A549 (cell line): ENCODE results near the gene PPP2R2C. TPM values are rescaled to one million over a fixed set of nuclear protein-coding genes. Genes with fewer than 3 reads are reported as not detected.

Source experiments
- ATAC-seq, 2 experiments: fragments of 200-7000 bp in 1 of 2; fragments of >200 bp in 1 of 2; cut with Nextera tagmentation in 1 of 2; cut with Tn5 transposase in 1 of 2; 3 replicates each; pipeline versions ENCODE4 v1.8.0 to v1.9.1; 2018 to 2020; ENCODE audit warnings: mild to moderate bottlenecking in 1 of 2, moderate library complexity in 1 of 2
- CTCF ChIA-PET: fragments of 300-600 bp; sonication (Branson Sonifier 250); formaldehyde crosslinking; extraction: SDS; loops from one replicate; lab custom pipeline; 2021; ENCODE audit warnings: antibody characterized with exemption, inconsistent platforms; lab: Yijun Ruan, JAX
- POLR2A ChIA-PET: fragments of 350-600 bp; formaldehyde crosslinking; extraction: SDS; loops from one replicate; lab custom pipeline; 2021; ENCODE audit warnings: antibody characterized with exemption, inconsistent platforms; lab: Yijun Ruan, JAX
- DNase-seq, 2 experiments: peaks; one replicate each; pipeline versions ENCODE4 v3.0.0 to v3.0.0-alpha.2; 2011 to 2016; ENCODE audit warnings: low read depth in 1 of 2, low spot score in 1 of 2
- FAIRE-seq: peaks from 2 replicates; lab custom pipeline; 2011; peaks lifted over from hg19 to GRCh38; lab: Jason Lieb, UNC
- H3K27ac ChIP-seq, 2 experiments: fragments of >200 bp; sonication (Bioruptor Twin); formaldehyde crosslinking; 3 replicates each; pipeline ENCODE4 v1.5.1; 2016 to 2017
- H3K4me1 ChIP-seq: fragments of >200 bp; sonication (Bioruptor Twin); formaldehyde crosslinking; 3 replicates; pipeline ENCODE4 v1.6.1; 2016
- H3K4me2 ChIP-seq: fragments of >200 bp; sonication (Bioruptor Twin); formaldehyde crosslinking; 3 replicates; pipeline ENCODE4 v1.6.1; 2016
- H3K4me3 ChIP-seq: fragments of >200 bp; sonication (Bioruptor Twin); formaldehyde crosslinking; 3 replicates; pipeline ENCODE4 v1.5.1; 2016
- H3K9me3 ChIP-seq: fragments of >200 bp; sonication (Bioruptor Twin); formaldehyde crosslinking; 3 replicates; pipeline ENCODE4 v1.6.1; 2016
- BHLHE40 ChIP-seq: IDR thresholded peaks from 2 replicates; pipeline ENCODE4 v1.6.1; 2012; ENCODE audit warnings: low read depth, low read length, inconsistent platforms
- CBX2 ChIP-seq: fragments of 200-600 bp; sonication (generic); IDR thresholded peaks from 2 replicates; pipeline ENCODE4 v1.6.1; 2016; ENCODE audit warnings: low read depth, mild to moderate bottlenecking, borderline replicate concordance
- EHMT2 ChIP-seq: fragments of 200-600 bp; sonication (generic); IDR thresholded peaks from 2 replicates; pipeline ENCODE4 v1.6.1; 2016; ENCODE audit warnings: antibody characterized with exemption, low read depth, mild to moderate bottlenecking, moderate library complexity
- HDAC2 ChIP-seq: fragments of 200-600 bp; sonication (generic); IDR thresholded peaks from 2 replicates; pipeline ENCODE4 v1.6.1; 2016
- HEYL ChIP-seq: fragments of 250-450 bp; sonication (Bioruptor Pico); IDR thresholded peaks from 2 replicates; pipeline ENCODE4 v1.8.0; 2021; ENCODE audit warnings: mild to moderate bottlenecking, moderate library complexity
- HOXA7 ChIP-seq: fragments of 250-450 bp; sonication (Bioruptor Pico); IDR thresholded peaks from 2 replicates; pipeline ENCODE4 v1.5.0; 2020; ENCODE audit warnings: mild to moderate bottlenecking, moderate library complexity
- HOXB13 ChIP-seq: fragments of 250-450 bp; sonication (Bioruptor Pico); IDR thresholded peaks from 2 replicates; pipeline ENCODE4 v1.5.0; 2020; ENCODE audit warnings: low read depth, mild to moderate bottlenecking, moderate library complexity
- JUNB ChIP-seq: fragments of >200 bp; sonication (Bioruptor Twin); formaldehyde crosslinking; IDR thresholded peaks from 2 replicates; pipeline ENCODE4 v1.6.1; 2016
- RNF2 ChIP-seq: fragments of 200-600 bp; sonication (generic); IDR thresholded peaks from 2 replicates; pipeline ENCODE4 v1.6.1; 2016; ENCODE audit warnings: low read depth, mild to moderate bottlenecking, antibody characterized with exemption, moderate library complexity, borderline replicate concordance
- TFCP2L1 ChIP-seq: fragments of 250-450 bp; sonication (Bioruptor Pico); IDR thresholded peaks from 2 replicates; pipeline ENCODE4 v1.5.0; 2021; ENCODE audit warnings: mild to moderate bottlenecking
- USF2 ChIP-seq: fragments of 450-650 bp; IDR thresholded peaks from 2 replicates; pipeline ENCODE4 v1.6.1; 2014; ENCODE audit warnings: antibody characterized with exemption
- WGBS: methylation state at CpG from one replicate; pipeline ENCODE4 v1.1.6; 2017; ENCODE audit errors: missing lambda C conversion rate; 5-methylcytosine and 5-hydroxymethylcytosine counted together
- polyA plus RNA-seq, 4 experiments: library from polyadenylated mRNA; depleted of rRNA in 3 of 4; stranded (reverse); fragments of >200 nt; fragmentation: RNase III in 1 of 4; extraction: RNeasy Plus Mini Kit Qiagen cat#74134 plus additional on column Dnase treatment in 1 of 4; gene quantifications; 2 replicates in 3 of 4; 3 replicates in 1 of 4; pipeline ENCODE4 v1.2.3, GENCODE V29; 2011 to 2017

The PPP2R2C gene
- polyA plus RNA-seq, 2 of the 4 experiments (the other 2 are of a cell fraction) = 23.9 to 29.4 TPM

GRCh38 chr4:6271206-6271605 is 201.2 kb downstream of the PPP2R2C start:
- FAIRE-seq (no peak), DNase-seq (no peak), ATAC-seq (no peak)
- H3K9me3 ChIP-seq = no peaks in the 10 kb centered on the region
- TF ChIP-seq JUNB (no peak), HDAC2 (no peak), EHMT2 (no peak), HOXA7 (CRISPR knock-in tag) (no peak), HOXB13 (CRISPR knock-in tag) (no peak), RNF2 (no peak)
- ChIA-PET POLR2A (no interaction called here), CTCF (interaction anchor here (1.7 to 3.2 kb wide), 4 partner anchors 11 to 56 kb away, joined by 4 to 14 read pairs (median 8); no protein-coding TSS in a partner anchor)
- peak overlapping the region; percentile 97; the same call in 1 of the 3 replicates for H3K4me2 ChIP-seq
- peaks cover 28% of the 10 kb centered on the region for H3K4me1 ChIP-seq
- no peak overlapping the region for H3K27ac ChIP-seq
- H3K4me3 ChIP-seq = no peak overlapping the region
- 89% methylated on average over 9 of the region's 9 CpGs for WGBS

GRCh38 chr4:6270636-6271121 is 201.7 kb downstream of the PPP2R2C start:
- ATAC-seq = no peak
- CTCF ChIA-PET = interaction anchor here (1.7 to 3.5 kb wide), 4 partner anchors 11 to 57 kb away, joined by 4 to 20 read pairs (median 8); no protein-coding TSS in a partner anchor
- POLR2A ChIA-PET = no interaction called here
- Histone ChIP-seq H3K4me1 (peaks cover 28% of the 10 kb centered on the region), H3K4me3 (peak overlapping the region; percentile 87), H3K9me3 (no peaks in the 10 kb centered on the region), H3K4me2 (peak overlapping the region; percentile 97), H3K27ac (peak overlapping the region; percentile 76 to 91; a peak in 5 of 6 replicates)
- FAIRE-seq = no peak
- TF ChIP-seq USF2 = no peak
- TF ChIP-seq HEYL = no peak
- TF ChIP-seq BHLHE40 = no peak
- TF ChIP-seq HOXB13 (CRISPR knock-in tag) = no peak
- TF ChIP-seq JUNB = no peak
- no peak for TF ChIP-seq TFCP2L1 (CRISPR knock-in tag)
- TF ChIP-seq CBX2 = no peak
- WGBS = 55% methylated on average over 6 of the region's 8 CpGs
- DNase-seq = no peak

Other genes starting within 250 kb of the PPP2R2C start
- gene WFS1, start 202.8 kb downstream of the PPP2R2C start, polyA plus RNA-seq (2011; rRNA removed) = 8.8 and 12.0 TPM in 2 replicates
- 12.6 to 14.3 TPM (median 13.6 TPM) in 3 replicates for gene WFS1, start 202.8 kb downstream of the PPP2R2C start, polyA plus RNA-seq (2017; fragmentation: RNase III; extraction: RNeasy Plus Mini Kit Qiagen cat#74134 plus additional on column Dnase treatment)
- 6.3 and 6.5 TPM in 2 replicates for gene MAN2B2, start 102.6 kb upstream of the PPP2R2C start, polyA plus RNA-seq (2011; rRNA removed)
- gene MAN2B2, start 102.6 kb upstream of the PPP2R2C start, polyA plus RNA-seq (2017; fragmentation: RNase III; extraction: RNeasy Plus Mini Kit Qiagen cat#74134 plus additional on column Dnase treatment) = 7.5 to 8.4 TPM (median 8.4 TPM) in 3 replicates
- gene MRFAP1, start 168.1 kb upstream of the PPP2R2C start, polyA plus RNA-seq (2011; rRNA removed) = 185 and 272 TPM in 2 replicates
- gene MRFAP1, start 168.1 kb upstream of the PPP2R2C start, polyA plus RNA-seq (2017; fragmentation: RNase III; extraction: RNeasy Plus Mini Kit Qiagen cat#74134 plus additional on column Dnase treatment) = 293 to 304 TPM (median 294 TPM) in 3 replicates
- 171 and 291 TPM in 2 replicates for gene S100P, start 221.3 kb upstream of the PPP2R2C start, polyA plus RNA-seq (2011; rRNA removed)
- gene S100P, start 221.3 kb upstream of the PPP2R2C start, polyA plus RNA-seq (2017; fragmentation: RNase III; extraction: RNeasy Plus Mini Kit Qiagen cat#74134 plus additional on column Dnase treatment) = 11.4 to 20.9 TPM (median 16.0 TPM) in 3 replicates
- 42.8 and 78.2 TPM in 2 replicates for gene MRFAP1L1, start 237.3 kb upstream of the PPP2R2C start, polyA plus RNA-seq (2011; rRNA removed)
- 41.3 to 46.7 TPM (median 46.1 TPM) in 3 replicates for gene MRFAP1L1, start 237.3 kb upstream of the PPP2R2C start, polyA plus RNA-seq (2017; fragmentation: RNase III; extraction: RNeasy Plus Mini Kit Qiagen cat#74134 plus additional on column Dnase treatment)
- 11.7 and 13.2 TPM in 2 replicates for gene BLOC1S4, start 243.6 kb upstream of the PPP2R2C start, polyA plus RNA-seq (2011; rRNA removed)
- 11.4 to 13.9 TPM (median 12.6 TPM) in 3 replicates for gene BLOC1S4, start 243.6 kb upstream of the PPP2R2C start, polyA plus RNA-seq (2017; fragmentation: RNase III; extraction: RNeasy Plus Mini Kit Qiagen cat#74134 plus additional on column Dnase treatment)